ENCODE measurements around the gene MFGE8. TPM values are rescaled to one million over a fixed set of nuclear protein-coding genes. Genes with fewer than 3 reads are reported as not detected.

Gene MFGE8
- total and polyA plus RNA-seq, 9 of the 15 experiments (the other 6 are each of a cell fraction or from before 2014, with no cell fraction given): 2.3 to 142 (median 62.3) TPM

GRCh38 chr15:88876573-88876972 is 36.6 kb downstream of the MFGE8 start:
- Histone ChIP-seq H3K4me1 (replicated peaks in 1 of 2; ENCODE audit: control insufficient read depth in 2 of 2, insufficient read depth in 2 of 2, low read length in 2 of 2) (peaks cover 8 to 35% of the 10 kb centered on the region in 2 experiments; a peak in 4 of 5 replicates), H3K9me3 (replicated peaks; ENCODE audit: control insufficient read depth, insufficient read depth, low read depth, low read length) (no peaks in the 10 kb centered on the region), H3K4me3 (no peak overlapping the region), H4K20me1 (replicated peaks; ENCODE audit: control insufficient read depth, insufficient read depth, low read length) (peaks cover 5% of the 10 kb centered on the region), H3K36me3 (ENCODE audit: control insufficient read depth, insufficient read depth, low read length) (no peaks in the 10 kb centered on the region), H3K9me1 (ENCODE audit: control insufficient read depth, insufficient read depth, low read length) (peaks cover 1% of the 10 kb centered on the region), H2AFZ (ENCODE audit: low read depth, low read length) (no peak overlapping the region), H3K9ac (ENCODE audit: insufficient read depth in 1 of 2, low read depth in 2 of 2, low read length in 2 of 2) (peak overlapping the region in 1 of 2 experiments; percentile 50; a peak in 1 of 4 replicates), H3K79me2 (ENCODE audit: control insufficient read depth, insufficient read depth, low read length) (no peaks in the 10 kb centered on the region), H3K27ac (ENCODE audit: extremely low read depth, low read depth, low read length) (no peak overlapping the region), H3K27me3 (ENCODE audit: control insufficient read depth in 2 of 2, insufficient read depth in 2 of 2, low read length in 2 of 2) (peaks cover 31 to 54% of the 10 kb centered on the region in 2 experiments; a peak in 4 of 5 replicates), H3K4me2 (ENCODE audit: insufficient read depth, low read length) (no peak overlapping the region; the same call in 1 of the 2 replicates)
- DNase-seq (ENCODE audit: extremely low read depth in 1 of 4, low spot score in 3 of 4): peak in 2 of 4 experiments; percentile 23 to 24
- POLR2A ChIA-PET: interaction anchor here (0.6 to 1.0 kb wide), 2 partner anchors 65 to 145 kb away, joined by 3 read pairs; no protein-coding TSS in a partner anchor
- ATAC-seq: peak; percentile 15
- no peak for FAIRE-seq
- in situ Hi-C loops (cut with MboI): no loop called here
- no TSS peak for BruUV-seq (replicated peaks)
- WGBS (ENCODE audit: insufficient coverage, low coverage, missing lambda C conversion rate): 4% methylated on average over 10 of the region's 10 CpGs
- CTCF ChIA-PET (ENCODE audit: low intra/inter-chr PET ratio): no interaction called here
- intact Hi-C loops (cut with micrococcal nuclease): no loop called here
- TF ChIP-seq PCBP2 (IDR thresholded peaks at IDR 0.05; ENCODE audit: low read depth, low read length, poor library complexity, severe bottlenecking) (no peak), IRF2 (CRISPR knock-in tag; IDR thresholded peaks at IDR 0.05) (no peak), FOS (IDR thresholded peaks at IDR 0.05; ENCODE audit: extremely low read depth, insufficient read length) (no peak), MTA1 (IDR thresholded peaks at IDR 0.05; ENCODE audit: borderline replicate concordance) (no peak), CBFA2T3 (IDR thresholded peaks at IDR 0.05) (no peak), ZNF766 (CRISPR knock-in tag; conservative IDR thresholded peaks at IDR 0.05) (no peak), XRCC5 (IDR thresholded peaks at IDR 0.05; ENCODE audit: low read depth, low read length) (no peak), RAD21 (CRISPR knock-in tag; conservative IDR thresholded peaks at IDR 0.05 in 1 of 2, IDR thresholded peaks at IDR 0.05 in 1 of 2) (0 out of 4 replicates have a peak, but pooled peaks of 1 of the 2 experiments have one; percentile 10), HMG20B (CRISPR knock-in tag; IDR thresholded peaks at IDR 0.05) (no peak), ATF3 (IDR thresholded peaks at IDR 0.05) (no peak), ATF3 (CRISPR knock-in tag; conservative IDR thresholded peaks at IDR 0.05) (no peak), CTCFL (IDR thresholded peaks at IDR 0.05; ENCODE audit: borderline replicate concordance, insufficient read depth, low read depth, low read length, poor library complexity, severe bottlenecking) (no peak), MCM3 (IDR thresholded peaks at IDR 0.05) (no peak)
- TF ChIP-seq, protein P1, sequence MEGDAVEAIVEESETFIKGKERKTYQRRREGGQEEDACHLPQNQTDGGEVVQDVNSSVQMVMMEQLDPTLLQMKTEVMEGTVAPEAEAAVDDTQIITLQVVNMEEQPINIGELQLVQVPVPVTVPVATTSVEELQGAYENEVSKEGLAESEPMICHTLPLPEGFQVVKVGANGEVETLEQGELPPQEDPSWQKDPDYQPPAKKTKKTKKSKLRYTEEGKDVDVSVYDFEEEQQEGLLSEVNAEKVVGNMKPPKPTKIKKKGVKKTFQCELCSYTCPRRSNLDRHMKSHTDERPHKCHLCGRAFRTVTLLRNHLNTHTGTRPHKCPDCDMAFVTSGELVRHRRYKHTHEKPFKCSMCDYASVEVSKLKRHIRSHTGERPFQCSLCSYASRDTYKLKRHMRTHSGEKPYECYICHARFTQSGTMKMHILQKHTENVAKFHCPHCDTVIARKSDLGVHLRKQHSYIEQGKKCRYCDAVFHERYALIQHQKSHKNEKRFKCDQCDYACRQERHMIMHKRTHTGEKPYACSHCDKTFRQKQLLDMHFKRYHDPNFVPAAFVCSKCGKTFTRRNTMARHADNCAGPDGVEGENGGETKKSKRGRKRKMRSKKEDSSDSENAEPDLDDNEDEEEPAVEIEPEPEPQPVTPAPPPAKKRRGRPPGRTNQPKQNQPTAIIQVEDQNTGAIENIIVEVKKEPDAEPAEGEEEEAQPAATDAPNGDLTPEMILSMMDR (IDR thresholded peaks at IDR 0.05 in 2 of 3, conservative IDR thresholded peaks at IDR 0.05 in 1 of 3; ENCODE audit: insufficient read depth in 2 of 3, low read depth in 1 of 3, low read length in 3 of 3): no peak
- TF ChIP-seq, protein P2, sequence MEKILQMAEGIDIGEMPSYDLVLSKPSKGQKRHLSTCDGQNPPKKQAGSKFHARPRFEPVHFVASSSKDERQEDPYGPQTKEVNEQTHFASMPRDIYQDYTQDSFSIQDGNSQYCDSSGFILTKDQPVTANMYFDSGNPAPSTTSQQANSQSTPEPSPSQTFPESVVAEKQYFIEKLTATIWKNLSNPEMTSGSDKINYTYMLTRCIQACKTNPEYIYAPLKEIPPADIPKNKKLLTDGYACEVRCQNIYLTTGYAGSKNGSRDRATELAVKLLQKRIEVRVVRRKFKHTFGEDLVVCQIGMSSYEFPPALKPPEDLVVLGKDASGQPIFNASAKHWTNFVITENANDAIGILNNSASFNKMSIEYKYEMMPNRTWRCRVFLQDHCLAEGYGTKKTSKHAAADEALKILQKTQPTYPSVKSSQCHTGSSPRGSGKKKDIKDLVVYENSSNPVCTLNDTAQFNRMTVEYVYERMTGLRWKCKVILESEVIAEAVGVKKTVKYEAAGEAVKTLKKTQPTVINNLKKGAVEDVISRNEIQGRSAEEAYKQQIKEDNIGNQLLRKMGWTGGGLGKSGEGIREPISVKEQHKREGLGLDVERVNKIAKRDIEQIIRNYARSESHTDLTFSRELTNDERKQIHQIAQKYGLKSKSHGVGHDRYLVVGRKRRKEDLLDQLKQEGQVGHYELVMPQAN (IDR thresholded peaks at IDR 0.05; ENCODE audit: borderline replicate concordance): no peak

Measured in K562 (cell line).